GM21367 (cell line): ENCODE measurements around the gene VCAM1.
"Not testable (repeated sequence)": the region's sequence is repeated elsewhere in the genome, so short reads cannot be mapped to it uniquely, and the experiment has no call there.

ENCODE experiments used
- ATAC-seq: cut with Tn5 transposase; IDR thresholded peaks from one replicate; pipeline ENCODE4 v1.9.1; 2021; ENCODE audit not compliant: unreplicated experiment

The VCAM1 gene

GRCh38 chr1:100719490-100719889 lies at the start of gene VCAM1:
Gene VCAM1 (plus strand): TSS chr1:100719742. CDS start chr1:100719861, 119 bp downstream.
- ATAC-seq, result peak; percentile 62

DNA sequence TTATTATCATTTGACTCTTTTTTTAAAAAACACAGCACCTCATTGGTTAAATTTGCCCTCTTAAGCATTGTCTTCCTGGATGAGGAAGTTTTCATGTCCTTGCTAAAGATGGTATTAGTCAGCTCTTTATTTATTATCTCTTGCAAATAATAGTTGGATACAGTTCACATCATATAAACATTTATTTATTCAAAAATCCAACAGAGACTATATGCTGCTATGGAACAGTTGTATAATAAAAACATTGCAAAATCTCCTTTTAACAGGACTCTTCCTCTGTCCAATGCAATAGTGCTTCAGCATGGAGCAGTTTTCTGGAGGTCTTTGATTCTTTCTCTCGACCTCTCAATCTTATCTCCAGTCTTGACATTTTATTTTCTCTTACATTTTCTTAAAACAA lies 49.5 kb upstream of the VCAM1 start:
- no peak for ATAC-seq

- ATAC-seq, result no peak
Observed at GRCh38 chr1:100671601-100672000, 47.9 kb upstream of the VCAM1 start.

DNA sequence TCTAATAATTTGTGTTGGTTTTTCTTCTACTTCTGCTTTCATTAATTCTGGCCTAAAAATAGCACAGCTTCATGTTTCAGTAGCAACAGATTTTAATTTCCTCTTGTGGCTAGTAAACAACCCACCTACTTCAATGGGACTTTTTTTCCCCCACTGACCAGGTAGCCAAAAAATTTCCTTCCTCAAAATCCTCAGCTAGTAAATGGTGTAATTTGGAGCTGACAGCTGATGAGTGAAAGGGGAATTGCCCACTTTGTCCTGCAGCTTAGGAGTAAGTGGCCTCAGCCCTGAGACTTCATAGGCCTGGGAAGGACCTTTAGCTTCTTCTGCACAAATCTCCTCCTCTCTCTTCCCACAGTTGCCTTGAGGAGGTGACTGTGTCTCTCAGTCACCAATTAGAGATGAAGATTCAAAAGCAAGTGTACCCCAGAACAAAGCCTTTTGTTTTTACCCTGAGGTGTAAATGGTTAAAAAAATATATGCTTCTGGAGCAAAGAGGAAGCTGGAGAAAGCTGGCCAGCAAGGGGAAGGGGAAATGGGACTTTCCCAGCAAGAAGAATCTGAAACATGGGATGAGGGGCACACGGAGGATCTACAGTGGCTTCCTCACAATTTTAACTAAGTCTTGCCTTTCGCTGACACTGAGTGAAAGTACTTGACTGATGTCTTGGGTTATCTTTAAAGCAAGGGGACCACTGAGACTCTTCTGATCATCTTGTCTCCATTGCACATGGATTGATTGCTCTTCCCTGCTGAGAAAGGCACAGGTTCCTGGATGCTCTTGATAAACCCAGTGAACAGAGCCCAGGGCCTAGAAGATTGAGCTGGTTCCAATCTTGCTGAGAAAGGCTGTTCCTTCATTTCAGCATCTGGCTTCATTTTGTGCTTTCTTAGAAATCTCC lies 35.8 kb upstream of the VCAM1 start:
- ATAC-seq, result no peak

DNA sequence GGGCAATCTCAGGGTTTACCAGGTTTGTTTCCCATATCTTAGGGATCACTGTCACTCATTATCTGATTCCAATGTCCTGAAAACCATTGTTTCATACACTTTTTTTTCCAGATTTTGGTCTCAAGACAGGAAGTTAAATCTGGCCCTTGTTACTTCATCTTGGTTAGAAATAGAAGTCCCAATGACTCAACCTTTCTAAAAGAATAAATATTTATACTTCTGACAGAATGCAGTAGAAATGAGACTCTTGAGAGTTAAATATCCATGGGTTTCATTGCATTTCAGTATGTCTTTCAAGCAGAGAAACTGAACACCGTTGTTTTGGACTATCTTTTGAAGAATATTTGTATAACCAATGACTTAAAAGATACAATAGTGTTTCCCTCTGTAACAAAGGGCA lies 19.8 kb upstream of the VCAM1 start:
- no peak for ATAC-seq

GRCh38 chr1:100700586-100700985 lies 19.0 kb upstream of the VCAM1 start:
- no peak for ATAC-seq

GRCh38 chr1:100703052-100703451 lies 16.5 kb upstream of the VCAM1 start:
- no peak for ATAC-seq

GRCh38 chr1:100703716-100704115 lies 15.8 kb upstream of the VCAM1 start:
- no peak for ATAC-seq

- ATAC-seq, result no peak
Observed at GRCh38 chr1:100704473-100704872, 15.1 kb upstream of the VCAM1 start.

- no peak for ATAC-seq
Observed at GRCh38 chr1:100706296-100706695, 13.2 kb upstream of the VCAM1 start.

GRCh38 chr1:100706856-100707255 lies 12.7 kb upstream of the VCAM1 start:
- no peak for ATAC-seq

DNA sequence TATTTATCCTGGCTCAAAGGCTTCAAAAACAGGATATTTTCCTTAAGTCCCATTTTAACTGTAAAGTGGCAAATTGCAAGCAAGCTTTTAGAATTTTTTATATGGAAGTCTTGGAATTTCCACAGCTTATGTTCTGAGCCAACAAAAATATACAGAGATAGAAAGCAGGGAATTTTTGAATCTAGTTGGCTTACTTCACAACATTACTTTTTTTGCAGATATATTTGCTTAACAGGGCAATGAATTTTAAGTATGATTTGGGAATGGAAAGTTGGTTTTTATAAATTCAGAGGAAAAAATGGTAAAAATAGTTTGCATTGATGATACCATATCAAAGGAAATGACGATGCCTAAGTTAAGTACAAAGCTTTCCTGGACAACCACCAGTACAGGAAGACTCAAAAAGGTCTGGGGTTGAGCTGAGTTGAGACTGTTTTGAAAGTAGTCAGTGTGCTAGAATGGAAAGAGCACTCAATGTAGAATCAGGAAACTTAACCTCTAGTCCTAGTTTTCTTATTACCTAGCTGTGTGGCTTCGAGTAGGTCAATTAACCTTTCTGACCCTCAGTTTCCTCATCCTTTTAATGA lies 11.0 kb upstream of the VCAM1 start:
- ATAC-seq, result no peak

GRCh38 chr1:100710906-100711682 lies 8.4 kb upstream of the VCAM1 start:
- ATAC-seq, result no peak

DNA sequence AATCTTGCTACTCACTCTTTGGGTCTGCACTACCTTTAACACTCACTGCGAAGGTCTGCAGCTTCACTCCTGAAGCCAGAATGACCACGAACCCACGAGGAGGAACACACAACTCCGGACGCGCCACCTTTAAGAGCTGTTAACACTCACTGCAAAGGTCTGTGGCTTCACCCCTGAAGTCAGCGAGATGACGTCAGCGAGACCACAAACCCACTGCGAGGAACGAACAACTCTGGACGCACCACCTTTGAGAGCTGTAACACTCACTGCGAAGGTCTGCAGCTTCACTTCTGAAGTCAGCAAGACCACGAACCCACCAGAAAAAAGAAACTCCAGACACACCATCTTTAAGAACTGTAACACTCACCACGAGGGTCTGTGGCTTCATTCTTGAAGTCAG lies 6.5 kb upstream of the VCAM1 start:
- not testable (repeated sequence) for ATAC-seq

DNA sequence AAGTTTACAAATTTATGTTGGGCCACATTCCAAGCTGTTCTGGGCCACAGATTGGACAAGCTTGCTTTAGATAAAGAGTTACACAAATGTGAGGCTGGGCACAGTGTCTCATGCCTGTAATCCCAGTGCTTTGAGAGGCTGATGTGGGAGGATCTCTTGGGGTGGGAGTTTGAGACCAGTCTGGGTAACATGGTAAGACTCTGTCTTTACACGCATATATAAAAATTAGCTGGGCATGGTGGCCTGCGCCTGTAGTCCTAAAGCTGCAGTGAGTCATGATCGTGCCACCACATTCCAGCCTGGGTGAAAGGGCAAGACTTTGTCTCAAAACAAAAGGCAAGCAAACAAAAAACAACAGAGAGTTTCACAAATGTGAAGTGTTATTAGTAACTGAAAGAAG lies 5.9 kb upstream of the VCAM1 start:
- no peak for ATAC-seq

DNA sequence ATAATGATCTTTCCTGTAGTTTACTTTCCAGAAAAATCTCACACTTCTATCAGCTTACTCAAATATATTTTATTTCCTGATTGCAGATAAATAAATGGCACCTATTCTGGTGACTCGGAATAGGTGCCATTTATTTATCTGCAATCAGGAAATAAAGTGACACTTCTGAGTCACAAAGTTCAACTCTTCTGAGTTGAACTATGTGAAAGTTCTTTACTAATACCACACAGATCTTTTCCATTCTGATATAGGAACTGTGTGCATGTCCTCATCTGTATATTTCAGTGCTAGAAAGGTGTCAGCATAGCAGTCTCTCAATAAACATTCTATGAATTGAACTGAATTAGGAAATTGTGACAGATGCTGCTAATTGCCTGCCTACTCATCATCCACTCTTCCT lies 4.9 kb upstream of the VCAM1 start:
- ATAC-seq, result no peak

DNA sequence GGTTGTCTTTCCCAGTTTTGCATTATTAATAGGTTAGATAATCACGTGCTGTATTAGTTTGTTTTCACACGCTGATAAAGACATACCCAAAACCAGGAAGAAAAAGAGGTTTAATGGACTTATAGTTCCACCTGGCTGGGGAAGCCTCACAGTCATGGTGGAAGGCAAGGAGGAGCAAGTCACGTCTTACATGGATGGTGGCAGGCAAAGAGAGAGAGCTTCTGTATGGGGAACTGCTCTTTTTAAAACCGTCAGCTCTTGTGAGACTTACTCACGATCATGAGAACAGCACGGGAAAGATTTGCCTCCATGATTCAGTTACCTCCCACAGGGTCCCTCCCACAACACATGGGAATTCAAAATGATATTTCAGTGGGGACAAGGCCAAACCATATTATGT lies 2.3 kb upstream of the VCAM1 start:
- no peak for ATAC-seq

DNA sequence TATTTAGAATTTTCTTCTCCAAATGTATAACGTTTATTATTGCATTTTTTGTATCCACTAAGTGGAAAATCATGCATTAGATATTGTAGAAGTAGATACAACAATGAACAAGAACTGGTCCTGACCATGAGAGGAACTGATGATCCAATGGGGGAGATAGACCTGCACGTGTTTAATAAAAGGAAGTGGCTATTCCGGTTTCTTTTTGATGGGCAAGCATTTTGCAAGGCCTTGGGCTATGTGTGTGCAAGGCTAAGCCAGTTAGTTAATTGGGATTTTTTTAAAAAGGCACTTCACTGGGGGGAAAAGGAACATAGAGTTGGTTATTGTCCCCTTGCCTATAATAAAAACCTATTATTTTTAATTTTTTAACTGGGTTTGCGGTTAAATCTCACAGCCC lies 961 bp upstream of the VCAM1 start:
- no peak for ATAC-seq

DNA sequence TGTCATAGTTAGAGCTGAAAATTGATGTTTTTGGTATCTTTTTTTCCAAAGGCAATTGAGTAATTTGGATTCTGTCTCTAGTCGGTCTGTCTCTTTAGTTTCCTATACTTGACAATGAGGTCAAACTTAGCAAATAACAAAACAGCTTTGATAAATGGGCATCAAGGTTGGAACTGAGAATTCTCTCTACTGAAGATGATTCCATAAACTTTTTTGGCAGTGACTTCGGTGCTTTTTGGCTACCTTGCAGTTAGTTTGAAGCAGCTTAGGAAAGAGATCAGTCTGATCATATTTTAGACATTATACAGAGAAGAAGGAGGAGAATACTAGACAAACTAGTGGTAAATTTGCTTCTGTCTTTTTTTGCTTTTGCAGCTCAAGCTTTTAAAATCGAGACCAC lies 559 bp downstream of the VCAM1 start:
- ATAC-seq, result no peak

DNA sequence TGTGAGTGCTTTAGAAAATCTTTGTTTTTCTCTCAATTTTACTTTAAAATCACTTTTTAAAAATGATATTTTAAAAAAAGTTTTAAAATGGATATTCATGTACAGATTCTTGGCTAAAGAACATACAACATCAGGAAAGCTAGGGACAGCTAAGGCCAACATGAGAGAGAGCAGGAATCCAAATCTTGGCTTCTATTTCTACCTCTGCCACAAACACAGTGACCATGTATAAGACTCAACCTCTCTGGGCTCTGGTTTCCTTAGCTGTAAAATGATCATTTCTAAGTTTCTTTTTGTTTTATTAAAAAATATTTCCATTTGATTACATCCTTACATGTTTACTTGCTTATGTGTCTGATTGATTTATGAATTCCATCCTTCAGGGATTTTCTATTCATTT lies 1.2 kb downstream of the VCAM1 start:
- no peak for ATAC-seq

DNA sequence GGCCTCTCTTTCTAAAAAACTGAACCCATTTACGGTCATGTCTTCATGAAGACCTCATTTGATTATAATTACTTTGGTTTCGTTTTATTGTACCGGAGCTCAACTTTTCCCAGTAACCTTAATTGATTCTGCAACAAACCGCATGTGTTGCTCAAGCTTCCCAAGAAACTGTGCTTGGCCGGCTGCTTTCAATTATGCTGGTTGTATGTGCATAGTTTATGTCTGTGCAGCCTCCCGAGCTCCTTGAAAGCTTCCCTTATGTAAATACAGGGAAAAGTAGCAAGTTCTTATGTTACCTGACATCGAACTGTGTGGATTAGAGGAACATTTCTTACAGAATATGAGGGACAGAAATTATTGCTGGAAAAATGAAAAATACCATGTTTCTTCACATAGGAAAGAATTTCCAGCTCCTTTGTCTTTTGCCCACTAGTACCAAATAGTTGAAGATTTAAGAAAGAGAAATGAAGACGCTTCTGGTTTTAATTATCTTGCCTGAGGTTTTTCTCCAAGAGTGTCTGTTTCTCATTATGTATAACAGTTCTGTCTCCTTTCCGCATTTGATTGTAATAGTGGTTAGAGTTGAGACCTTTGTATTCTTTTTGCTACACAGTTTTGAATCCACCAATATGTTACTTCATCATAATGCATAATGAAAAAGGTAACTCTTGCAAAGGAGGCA lies 2.1 kb downstream of the VCAM1 start:
- ATAC-seq, result no peak
